Omental fat pad (tissue), 4 donors: ENCODE results near the gene SBK3. TPM values are rescaled to one million over a fixed set of nuclear protein-coding genes. Genes with fewer than 3 reads are reported as not detected.
"Not testable (repeated sequence)": the region's sequence is repeated elsewhere in the genome, so short reads cannot be mapped to it uniquely, and the experiment has no call there.

Experiments used
- ATAC-seq: fragments of 150-250 bp; one replicate; pipeline ENCODE4 v1.9.1; 2016; ENCODE audit warnings: mild to moderate bottlenecking, moderate library complexity; ENCODE audit not compliant: low FRiP score
- DNase-seq: peaks from one replicate; pipeline ENCODE4 v3.0.0-alpha.2; 2019; ENCODE audit warnings: low spot score
- CTCF ChIP-seq, 3 donors: fragments of 450-650 bp; IDR thresholded peaks; one replicate each; pipeline ENCODE4 v1.5.1; 2016 to 2017; ENCODE audit warnings: antibody characterized with exemption in 3 of 3, mild to moderate bottlenecking in 3 of 3, moderate library complexity in 2 of 3
- total RNA-seq, 4 donors: library from RNA; depleted of rRNA; stranded (reverse); fragments of >200 nt; gene quantifications; one replicate each; pipeline ENCODE4 v1.1.0, GENCODE V29; 2016

The SBK3 gene
- total RNA-seq, 4 donors from 2014 or later = 0.36 to 1.5 (median 0.79) TPM; not detected in 1

GRCh38 chr19:55586976-55587668, 41.8 kb upstream of the SBK3 start:
- ATAC-seq = peak; percentile 81
- no peak for TF ChIP-seq CTCF (IDR thresholded peaks at IDR 0.05)

GRCh38 chr19:55585658-55586339, 40.5 kb upstream of the SBK3 start:
- DNase-seq (peak; percentile 44), ATAC-seq (peak; percentile 78)
- TF ChIP-seq CTCF (IDR thresholded peaks at IDR 0.05) = no peak

More at GRCh38 chr19:55586976-55587668, 41.8 kb upstream of the SBK3 start:
- DNase-seq = peak; percentile 95

- no peak for ATAC-seq
- TF ChIP-seq CTCF (IDR thresholded peaks at IDR 0.05) = no peak
- no peak for DNase-seq
These were observed 39.5 kb upstream of the SBK3 start for GRCh38 chr19:55584871-55585270.

- not testable (repeated sequence) for DNase-seq, ATAC-seq
These were observed 38.6 kb upstream of the SBK3 start for GRCh38 chr19:55583897-55584296.

- not testable (repeated sequence) for DNase-seq, ATAC-seq
These were observed 36.9 kb upstream of the SBK3 start for GRCh38 chr19:55582284-55582683.

GRCh38 chr19:55581823-55582223, 36.5 kb upstream of the SBK3 start:
- DNase-seq (no peak), ATAC-seq (no peak)
- no peak for TF ChIP-seq CTCF (IDR thresholded peaks at IDR 0.05)

- DNase-seq (no peak), ATAC-seq (peak; percentile 12)
- no peak for TF ChIP-seq CTCF (IDR thresholded peaks at IDR 0.05)
These were observed 35.9 kb upstream of the SBK3 start for GRCh38 chr19:55581145-55581822.
